Activated CD4-positive, alpha-beta T cell treated with anti-CD3 and anti-CD28 coated beads, Interleukin-10, Interleukin-2, amounts not matched to agents 100 ng/mL and 50 ng/mL, durations not matched to agents 16 hours and 8 hours (primary cell): ENCODE results near the gene PRR23A.
"Not testable (repeated sequence)": the region's sequence is repeated elsewhere in the genome, so short reads cannot be mapped to it uniquely, and the experiment has no call there.

Experiments
- DNase-seq: peaks from one replicate; pipeline ENCODE4 v3.0.0-alpha.2; 2020

The PRR23A gene

GRCh38 chr3:139006051-139006716, at the start of gene PRR23A:
Gene PRR23A, minus strand, starts transcription at chr3:139006268. Its CDS starts 0 bp downstream, at chr3:139006268.
- no peak for DNase-seq

GRCh38 chr3:139052802-139053600, 46.9 kb upstream of the PRR23A start:
- DNase-seq, result no peak

DNA sequence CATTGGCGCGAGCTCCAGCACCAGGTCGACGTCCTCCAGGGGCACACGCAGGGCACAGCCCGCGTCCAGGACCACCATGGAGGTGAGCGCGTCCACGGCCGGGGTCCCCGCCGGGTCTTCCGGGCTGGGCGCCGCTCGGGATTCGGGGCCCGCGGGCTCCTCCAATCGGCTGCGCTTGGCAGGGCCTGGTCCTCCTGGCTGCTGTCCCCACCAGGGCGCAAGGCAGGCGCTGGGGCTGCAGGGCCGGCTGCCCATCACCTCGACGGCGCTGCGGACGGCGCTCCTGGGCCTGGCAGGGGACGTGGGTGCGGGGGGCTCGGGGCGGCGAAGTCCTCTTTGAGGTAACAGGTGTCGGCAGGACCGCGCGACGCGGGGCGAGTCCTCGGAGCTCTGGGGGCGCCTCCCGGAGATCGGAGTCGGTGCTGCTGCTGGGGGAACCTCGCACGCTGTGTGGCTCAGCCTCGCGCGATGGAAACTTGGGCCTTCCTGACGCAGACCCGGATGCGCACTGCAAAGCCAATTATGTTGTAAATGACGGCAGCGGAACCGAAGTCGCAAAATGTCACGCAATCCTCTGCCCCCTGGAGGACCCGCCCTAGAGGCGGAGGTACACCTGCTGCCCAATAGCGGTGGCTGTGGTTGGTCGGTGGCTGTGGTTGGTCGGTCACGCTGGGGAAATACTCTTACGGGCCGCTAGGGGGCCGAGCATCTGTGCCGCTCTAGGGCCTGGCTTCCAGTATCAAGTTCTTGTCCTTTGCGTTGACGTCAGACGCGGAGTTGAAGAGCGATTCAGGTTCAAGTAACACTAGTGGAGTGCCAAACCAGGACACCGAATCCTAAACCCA, 38.5 kb upstream of the PRR23A start, which contains the start of gene PRR23C:
PRR23C (minus strand) TSS at position 527 of the 845 bp plus-strand sequence; CDS start at position 255, 272 bp downstream.
- DNase-seq, result no peak

DNA sequence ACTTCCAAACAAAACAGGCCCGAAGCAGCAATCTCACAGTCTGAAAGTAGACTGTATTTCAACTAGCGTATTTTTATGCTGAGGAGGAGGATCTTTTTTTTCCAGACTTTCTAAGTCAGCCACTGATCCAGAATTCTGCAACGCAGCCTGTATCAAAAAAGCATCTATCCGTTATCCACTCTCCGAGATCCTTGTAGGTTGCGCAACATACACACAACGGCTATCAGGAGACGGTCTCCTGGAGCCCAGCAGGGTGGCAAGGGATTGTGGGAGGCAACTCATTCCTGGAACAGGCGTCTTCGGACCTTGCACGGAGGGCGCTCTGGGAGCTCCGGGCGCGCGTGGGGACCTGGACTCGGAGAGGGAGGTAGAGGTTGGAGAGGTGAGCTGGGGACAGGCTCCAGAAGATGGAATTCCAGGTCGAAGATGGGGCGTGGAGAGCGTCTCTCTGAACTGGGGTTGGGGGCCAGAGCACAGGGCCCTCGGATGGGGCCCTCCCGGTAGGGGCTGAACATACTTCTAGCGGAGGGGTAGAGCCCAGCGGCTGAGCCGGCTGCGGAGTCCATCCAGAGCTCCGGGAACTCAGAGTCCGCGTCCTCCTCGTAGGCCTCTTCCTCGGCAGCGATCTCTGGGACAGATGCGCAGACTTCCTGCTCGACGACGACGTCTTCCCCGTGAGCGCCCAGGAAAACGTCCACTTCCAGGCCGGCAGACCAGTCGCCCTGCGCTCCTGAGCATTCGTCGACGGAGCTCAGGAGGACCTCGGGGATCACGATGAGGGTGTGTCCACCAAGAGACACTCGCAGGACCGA, 37.7 kb upstream of the PRR23A start:
- no peak for DNase-seq

- no peak for DNase-seq
Measured at GRCh38 chr3:139037478-139037877, 31.4 kb upstream of the PRR23A start.

DNA sequence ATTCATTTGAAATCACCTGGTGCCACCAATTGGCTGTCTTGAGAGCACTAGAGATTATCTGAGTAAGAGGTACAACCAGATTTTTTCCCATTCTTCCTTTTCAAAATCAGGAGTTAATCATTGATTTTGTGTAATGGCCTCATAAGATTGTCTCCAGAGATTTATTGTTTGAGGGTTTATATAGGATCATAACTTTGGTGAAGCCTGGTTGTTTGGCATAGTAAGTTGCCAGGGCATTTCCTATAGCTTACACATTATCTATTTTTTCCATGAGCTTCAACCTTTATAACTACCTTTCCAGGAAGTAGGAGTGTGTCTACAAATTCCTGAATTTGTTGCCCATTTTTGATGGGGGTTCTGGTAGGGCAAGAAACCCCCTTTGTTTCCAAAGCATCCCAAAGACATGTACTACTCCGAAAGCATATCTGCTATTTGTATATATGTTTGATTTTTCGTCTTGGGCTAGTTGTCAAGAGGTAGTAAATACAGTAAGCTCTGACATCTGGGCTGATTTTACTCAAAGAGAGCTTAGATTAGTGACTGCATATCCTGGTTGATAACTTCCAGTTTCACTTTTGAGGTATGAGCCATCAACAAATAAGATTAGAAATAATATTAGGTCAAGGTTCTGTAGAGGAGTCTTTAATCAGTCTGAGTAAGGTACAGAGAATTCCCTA, 26.4 kb upstream of the PRR23A start:
- no peak for DNase-seq

DNA sequence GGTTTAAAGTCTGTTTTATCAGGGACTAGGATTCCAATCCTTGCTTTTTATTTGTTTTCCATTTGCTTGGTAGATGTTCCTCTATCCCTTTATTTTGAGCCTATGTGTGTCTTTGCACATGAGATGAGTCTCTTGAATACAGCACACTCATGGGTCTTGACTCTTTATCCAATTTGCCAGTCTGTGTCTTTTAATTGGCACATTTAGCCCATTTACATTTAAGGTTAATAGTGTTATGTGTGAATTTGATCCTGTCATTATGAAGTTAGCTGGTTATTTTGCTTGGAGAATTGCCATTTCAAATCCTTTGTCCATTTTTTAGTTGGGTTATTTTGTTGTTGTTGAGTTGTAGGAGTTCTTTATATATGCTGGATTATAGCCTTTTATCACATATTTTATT, 24.5 kb upstream of the PRR23A start:
- DNase-seq, result not testable (repeated sequence)

GRCh38 chr3:139024968-139025367, 18.9 kb upstream of the PRR23A start:
- DNase-seq, result no peak

DNA sequence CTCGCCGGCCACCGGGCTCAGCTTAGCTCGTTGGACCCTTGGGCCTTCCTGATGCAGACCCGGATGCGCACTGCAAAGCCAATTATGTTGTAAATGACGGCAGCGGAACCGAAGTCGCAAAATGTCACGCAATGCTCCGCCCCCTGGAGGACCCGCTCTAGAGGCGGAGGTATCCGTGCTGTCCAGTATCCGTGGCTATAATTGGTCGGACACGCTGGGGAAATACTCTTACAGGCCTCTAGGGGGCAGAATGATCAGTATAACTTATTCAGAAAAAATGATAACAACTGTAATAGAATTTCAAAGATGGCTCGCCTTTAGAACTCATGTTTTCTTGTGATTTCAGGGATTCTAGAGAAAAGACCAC, 14.8 kb upstream of the PRR23A start, which contains the start of gene PRR23B:
PRR23B (minus strand) TSS at position 59 of the 367 bp plus-strand sequence. CDS start 265 bp downstream, outside the sequence.
- peak; percentile 3 for DNase-seq

- no peak for DNase-seq
Measured at GRCh38 chr3:139020036-139020867, 14.2 kb upstream of the PRR23A start.

GRCh38 chr3:139016430-139017048, 10.5 kb upstream of the PRR23A start:
- DNase-seq, result no peak

DNA sequence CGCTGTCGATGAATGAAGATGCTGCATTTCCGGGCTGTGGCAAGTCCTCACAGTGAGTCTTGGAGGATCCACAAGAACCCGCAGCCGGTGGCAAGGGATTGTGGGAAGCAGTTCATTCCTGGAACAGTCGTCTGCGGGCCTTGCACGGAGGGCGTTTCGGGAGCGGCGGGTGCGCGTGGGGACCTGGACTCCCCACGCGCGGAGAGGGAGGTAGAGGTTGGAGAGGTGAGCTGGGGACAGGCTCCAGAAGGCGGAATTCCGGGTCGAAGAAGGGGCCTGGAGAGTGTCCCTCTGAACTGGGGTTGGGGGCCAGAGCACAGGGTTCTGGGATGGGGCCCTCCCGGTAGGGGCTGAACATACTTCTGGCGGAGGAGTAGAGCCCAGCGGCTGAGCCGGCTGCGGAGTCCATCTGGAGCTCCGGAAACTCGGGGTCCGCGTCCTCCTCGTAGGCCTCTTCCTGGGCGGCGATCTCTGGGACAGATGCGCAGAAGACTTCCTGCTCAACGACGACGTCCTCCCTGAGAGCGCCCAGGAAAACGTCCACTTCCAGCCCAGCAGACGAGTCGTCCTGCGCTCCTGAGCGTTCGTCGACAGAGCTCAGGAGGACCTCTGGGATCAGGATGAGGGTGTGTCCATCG, 593 bp downstream of the PRR23A start:
- no peak for DNase-seq

DNA sequence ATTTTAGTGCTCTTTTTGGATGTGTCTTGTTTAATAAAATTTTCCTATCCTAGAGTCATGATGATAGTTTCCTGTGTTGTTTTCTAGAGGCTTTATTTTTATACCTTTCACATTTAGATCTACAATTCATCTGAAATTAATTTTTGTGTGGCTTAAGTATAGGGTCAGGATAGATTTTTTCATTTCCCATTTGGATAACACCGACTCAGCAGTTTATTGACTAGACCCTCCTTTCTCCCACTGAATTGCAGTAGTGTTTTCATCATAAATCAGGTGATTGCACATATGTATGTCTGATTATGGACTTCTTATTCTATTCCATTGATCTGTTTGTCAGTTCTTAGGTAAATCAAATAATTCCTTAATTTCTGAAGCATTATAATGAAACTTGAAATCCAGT, 10.4 kb downstream of the PRR23A start:
- no peak for DNase-seq

DNA sequence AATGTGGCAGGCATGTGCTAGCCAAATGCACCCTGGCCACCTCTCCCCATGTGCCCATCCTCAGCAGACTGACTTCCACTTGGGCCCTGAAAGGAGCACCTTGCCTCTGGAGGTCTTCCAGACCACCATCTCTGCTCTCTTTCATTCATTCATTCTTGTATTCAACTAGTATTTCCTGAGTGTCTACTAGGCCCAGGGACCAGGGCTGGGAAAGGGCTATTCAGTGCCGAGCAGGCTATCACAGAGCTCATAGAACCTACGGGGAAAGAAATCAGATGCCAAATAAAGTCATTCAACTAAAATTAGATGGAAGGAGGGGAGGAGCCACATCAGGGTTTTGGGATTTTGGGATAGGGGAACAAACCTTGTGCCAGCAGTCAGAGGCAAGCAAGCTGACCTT, 18.9 kb downstream of the PRR23A start:
- no peak for DNase-seq

GRCh38 chr3:138985932-138986331, 20.1 kb downstream of the PRR23A start:
- no peak for DNase-seq

GRCh38 chr3:138984816-138985215, 21.3 kb downstream of the PRR23A start:
- DNase-seq, result no peak

DNA sequence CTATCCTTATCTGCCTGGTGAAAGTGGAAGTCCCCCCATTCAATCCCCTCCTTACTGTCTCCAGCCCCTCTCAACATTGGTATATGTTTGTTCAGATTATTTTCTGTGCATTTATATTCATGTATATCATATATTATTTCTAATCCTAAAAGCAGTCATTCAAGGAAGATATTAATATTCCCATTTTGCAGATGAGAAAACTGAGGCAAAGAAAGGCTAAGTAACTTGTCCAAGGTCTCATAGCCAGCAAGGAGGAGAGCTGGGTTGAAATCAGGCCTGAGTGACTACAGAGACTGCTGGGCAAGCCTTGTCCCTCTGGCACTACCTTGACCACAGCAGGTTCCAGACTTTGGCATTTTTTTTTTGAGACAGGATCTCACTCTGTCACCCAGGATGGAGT, 30.0 kb downstream of the PRR23A start:
- no peak for DNase-seq

DNA sequence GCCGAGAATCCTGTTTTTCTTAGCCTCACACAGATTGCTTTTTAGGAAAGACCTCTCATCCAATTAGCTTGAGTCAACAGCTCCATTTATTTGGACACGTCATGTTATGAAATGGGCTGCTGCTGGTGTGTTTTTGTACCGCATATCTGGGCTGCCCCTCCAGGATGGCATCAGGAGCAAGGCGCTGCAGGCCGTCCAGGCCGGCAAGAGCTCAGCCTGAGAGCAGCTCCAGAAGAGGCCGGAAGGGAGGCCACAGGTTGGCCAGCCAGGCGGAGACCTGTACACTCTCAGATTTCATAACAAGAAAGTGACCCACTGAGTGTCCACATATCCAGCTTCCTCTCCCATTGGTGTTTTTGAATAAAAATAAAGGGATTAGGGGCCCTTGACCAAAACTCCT, 30.7 kb downstream of the PRR23A start:
- DNase-seq, result no peak

DNA sequence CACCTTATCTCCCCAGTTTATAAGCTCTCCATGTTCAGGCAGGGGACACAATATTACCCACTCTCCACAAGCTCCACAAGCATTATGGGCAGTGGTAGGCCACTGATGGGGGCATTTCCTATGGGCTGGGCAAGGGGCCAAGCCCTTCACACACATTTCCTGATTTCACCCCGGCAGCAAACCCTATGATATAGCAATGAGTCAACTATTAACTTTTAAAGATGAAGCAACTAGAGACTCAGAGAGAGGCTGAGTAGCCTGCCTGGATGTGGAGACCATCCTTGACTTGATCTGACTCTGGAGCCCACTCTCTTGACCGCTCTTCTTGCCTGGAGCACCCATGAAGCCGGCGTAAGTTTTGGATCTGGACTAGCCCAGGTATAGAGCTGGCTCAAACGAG, 31.6 kb downstream of the PRR23A start:
- no peak for DNase-seq

- no peak for DNase-seq
Measured at GRCh38 chr3:138972941-138973340, 33.1 kb downstream of the PRR23A start.
